H9 (cell line): ENCODE measurements around the gene PLIN3. TPM values are rescaled to one million over a fixed set of nuclear protein-coding genes. Genes with fewer than 3 reads are reported as not detected.
A peak's percentile ranks its signal among the peaks of the same experiment; 100 is the strongest.

Source experiments
- DNase-seq: peaks from one replicate; pipeline ENCODE4 v3.0.0-alpha.2; 2017
- H2AFZ ChIP-seq: one replicate; pipeline ENCODE4 v1.6.1; 2013; ENCODE audit warnings: mild to moderate bottlenecking, low read length, control low read depth, moderate library complexity
- H2AK5ac ChIP-seq: 2 replicates; pipeline ENCODE4 v1.6.1; 2013; ENCODE audit warnings: low read length, control low read depth, mixed read lengths; ENCODE audit not compliant: insufficient read length
- H2BK120ac ChIP-seq: one replicate; pipeline ENCODE4 v1.6.1; 2013; ENCODE audit warnings: low read depth, mild to moderate bottlenecking, low read length, control low read depth, inconsistent platforms; ENCODE audit not compliant: poor library complexity, severe bottlenecking
- H2BK12ac ChIP-seq: 2 replicates; pipeline ENCODE4 v1.6.1; 2013; ENCODE audit warnings: low read length, control low read depth, mixed read lengths, low read depth; ENCODE audit not compliant: insufficient read length
- H2BK15ac ChIP-seq: 2 replicates; pipeline ENCODE4 v1.6.1; 2013; ENCODE audit warnings: low read depth, low read length, control low read depth
- H2BK20ac ChIP-seq: one replicate; pipeline ENCODE4 v1.6.1; 2013; ENCODE audit warnings: low read depth, mild to moderate bottlenecking, low read length, control low read depth, inconsistent platforms; ENCODE audit not compliant: poor library complexity, severe bottlenecking
- H2BK5ac ChIP-seq: 2 replicates; pipeline ENCODE4 v1.6.1; 2013; ENCODE audit warnings: low read length, control low read depth, mixed read lengths; ENCODE audit not compliant: insufficient read length
- H3K14ac ChIP-seq: 2 replicates; pipeline ENCODE4 v1.6.1; 2013; ENCODE audit warnings: low read length, control low read depth; ENCODE audit not compliant: insufficient read depth
- H3K18ac ChIP-seq: 2 replicates; pipeline ENCODE4 v1.6.1; 2013; ENCODE audit warnings: low read depth, mild to moderate bottlenecking, mixed read lengths, low read length, control low read depth; ENCODE audit not compliant: insufficient read length
- H3K23ac ChIP-seq: 2 replicates; pipeline ENCODE4 v1.6.1; 2013; ENCODE audit warnings: low read length, control low read depth, mixed read lengths, low read depth; ENCODE audit not compliant: insufficient read length
- H3K23me2 ChIP-seq: 2 replicates; pipeline ENCODE4 v1.6.1; 2013; ENCODE audit warnings: low read depth, mild to moderate bottlenecking, mixed read lengths, low read length, control low read depth; ENCODE audit not compliant: insufficient read length, poor library complexity, severe bottlenecking
- H3K27ac ChIP-seq: 2 replicates; pipeline ENCODE4 v1.5.1; 2013; ENCODE audit warnings: low read length, control low read depth, mixed read lengths, low read depth; ENCODE audit not compliant: insufficient read length
- H3K27me3 ChIP-seq: 2 replicates; pipeline ENCODE4 v1.6.1; 2013; ENCODE audit warnings: low read length, control low read depth, inconsistent platforms; ENCODE audit not compliant: insufficient read depth
- H3K4ac ChIP-seq: 2 replicates; pipeline ENCODE4 v1.6.1; 2013; ENCODE audit warnings: low read depth, mild to moderate bottlenecking, control low read depth, inconsistent platforms, low read length, moderate library complexity
- H3K4me1 ChIP-seq: 2 replicates; pipeline ENCODE4 v1.6.1; 2013; ENCODE audit warnings: low read length, control low read depth, inconsistent platforms; ENCODE audit not compliant: insufficient read depth
- H3K4me2 ChIP-seq: 2 replicates; pipeline ENCODE4 v1.6.1; 2013; ENCODE audit warnings: low read length, control low read depth, mixed read lengths; ENCODE audit not compliant: insufficient read length, insufficient read depth
- H3K56ac ChIP-seq: 2 replicates; pipeline ENCODE4 v1.6.1; 2013; ENCODE audit warnings: low read depth, mild to moderate bottlenecking, mixed read lengths, low read length, control low read depth; ENCODE audit not compliant: insufficient read length
- H3K79me1 ChIP-seq: 2 replicates; pipeline ENCODE4 v1.6.1; 2013; ENCODE audit warnings: low read depth, mild to moderate bottlenecking, moderate library complexity, low read length, control low read depth, inconsistent platforms; ENCODE audit not compliant: insufficient read depth, poor library complexity, severe bottlenecking
- H3K79me2 ChIP-seq: 2 replicates; pipeline ENCODE4 v1.6.1; 2013; ENCODE audit warnings: low read length, control low read depth, inconsistent platforms; ENCODE audit not compliant: insufficient read depth
- H3K9ac ChIP-seq: 2 replicates; pipeline ENCODE4 v1.6.1; 2013; ENCODE audit warnings: low read length, control low read depth, mixed read lengths; ENCODE audit not compliant: insufficient read length; ENCODE audit errors: extremely low read depth
- H3K9me3 ChIP-seq: one replicate; pipeline ENCODE4 v1.6.1; 2013; ENCODE audit warnings: low read depth, low read length, inconsistent platforms; ENCODE audit not compliant: control insufficient read depth
- H3T11ph ChIP-seq: one replicate; pipeline ENCODE4 v1.6.1; 2013; ENCODE audit warnings: mild to moderate bottlenecking, low read length, control low read depth, inconsistent platforms
- H4K20me1 ChIP-seq: one replicate; pipeline ENCODE4 v1.6.1; 2013; ENCODE audit not compliant: control insufficient read depth, insufficient read length, insufficient read depth
- H4K5ac ChIP-seq: 2 replicates; pipeline ENCODE4 v1.6.1; 2013; ENCODE audit warnings: low read depth, mild to moderate bottlenecking, mixed read lengths, low read length, control low read depth; ENCODE audit not compliant: insufficient read length
- H4K8ac ChIP-seq: replicated peaks from 2 replicates; pipeline ENCODE4 v1.6.1; 2013; ENCODE audit warnings: low read length, control low read depth, mixed read lengths, low read depth; ENCODE audit not compliant: insufficient read length
- H4K91ac ChIP-seq: 2 replicates; pipeline ENCODE4 v1.6.1; 2013; ENCODE audit warnings: low read depth, mild to moderate bottlenecking, moderate library complexity, mixed read lengths, low read length, control low read depth; ENCODE audit not compliant: insufficient read length
- H3K27ac Mint-ChIP-seq, 3 experiments: 2 replicates in 2 of 3; 3 replicates in 1 of 3; pipeline ENCODE4 v1.8.0; 2020 to 2021; ENCODE audit warnings: mixed read lengths in 3 of 3, mild to moderate bottlenecking in 1 of 3, moderate library complexity in 1 of 3
- H3K27me3 Mint-ChIP-seq: 2 replicates; pipeline ENCODE4 v1.8.0; 2021; ENCODE audit warnings: low read depth, mild to moderate bottlenecking, moderate library complexity, mixed read lengths
- H3K36me3 Mint-ChIP-seq, 3 experiments: 2 replicates in 2 of 3; 3 replicates in 1 of 3; pipeline ENCODE4 v1.8.0; 2020 to 2021; ENCODE audit warnings: low read depth in 3 of 3, mixed read lengths in 3 of 3; ENCODE audit not compliant: insufficient read depth in 1 of 3
- H3K4me1 Mint-ChIP-seq, 2 experiments: 2 replicates each; pipeline ENCODE4 v1.8.0; 2020; ENCODE audit warnings: mixed read lengths in 2 of 2
- H3K4me3 Mint-ChIP-seq, 2 experiments: 2 replicates in 1 of 2; 3 replicates in 1 of 2; pipeline ENCODE4 v1.8.0; 2020 to 2021; ENCODE audit warnings: mild to moderate bottlenecking in 2 of 2, mixed read lengths in 2 of 2, moderate library complexity in 1 of 2
- H3K9me3 Mint-ChIP-seq, 2 experiments: 2 replicates in 1 of 2; 3 replicates in 1 of 2; pipeline ENCODE4 v1.8.0; 2020; ENCODE audit warnings: mild to moderate bottlenecking in 2 of 2, mixed read lengths in 2 of 2, moderate library complexity in 1 of 2
- CTCF ChIP-seq: fragments of 200-600 bp; sonication (generic); conservative IDR thresholded peaks from 3 replicates; pipeline ENCODE4 v1.8.0; 2021; ENCODE audit warnings: antibody characterized with exemption, mild to moderate bottlenecking
- WGBS: extraction: QIAGEN DNeasy Blood & Tissue Kit; methylation state at CpG from one replicate; pipeline ENCODE4 v1.1.7; 2013; ENCODE audit warnings: missing lambda C conversion rate, low lambda C conversion rate, mixed read lengths; ENCODE audit not compliant: insufficient read length; ENCODE audit errors: extremely low coverage; 5-methylcytosine and 5-hydroxymethylcytosine counted together
- total RNA-seq: library from RNA; stranded (reverse); gene quantifications from 2 replicates; pipeline ENCODE4 v1.2.1, GENCODE V29; 2021

Gene PLIN3
- total RNA-seq, 1 experiment from 2014 or later, result 61.8 TPM

- peaks cover 12 to 51% (median 39%) of the 10 kb centered on the region in 3 experiments; a peak in 6 of 7 replicates for H3K36me3 Mint-ChIP-seq
- Histone ChIP-seq H3K4ac (no peak overlapping the region), H3K4me2 (peak overlapping the region; percentile 74), H2BK12ac (no peak overlapping the region), H3K14ac (no peak overlapping the region), H3K79me1 (no peaks in the 10 kb centered on the region), H3T11ph (no peak overlapping the region), H2BK5ac (no peak overlapping the region), H3K9me3 (no peaks in the 10 kb centered on the region), H3K27ac (no peak overlapping the region), H3K27me3 (no peaks in the 10 kb centered on the region), H2AK5ac (no peak overlapping the region), H3K18ac (no peak overlapping the region), H3K9ac (peak overlapping the region; percentile 63), H4K5ac (no peak overlapping the region), H3K56ac (no peak overlapping the region), H2BK20ac (no peak overlapping the region), H4K8ac (no peak overlapping the region), H4K91ac (no peak overlapping the region), H2BK15ac (no peak overlapping the region), H3K79me2 (peaks cover 16% of the 10 kb centered on the region; the same call in 1 of the 2 replicates), H3K4me1 (no peaks in the 10 kb centered on the region; the same call in 1 of the 2 replicates), H3K23ac (no peak overlapping the region), H2AFZ (no peak overlapping the region), H3K23me2 (peaks cover 7% of the 10 kb centered on the region), H4K20me1 (peaks cover 4% of the 10 kb centered on the region), H2BK120ac (no peak overlapping the region)
- no CpG with 5 or more reads among the region's 23 CpGs for WGBS
- peak overlapping the region in 1 of 3 experiments; percentile 87; a peak in 1 of 7 replicates for H3K27ac Mint-ChIP-seq
- TF ChIP-seq CTCF, result no peak
- peak overlapping the region; percentile 79 to 89 for H3K4me3 Mint-ChIP-seq
- peaks cover 24% of the 10 kb centered on the region for H3K27me3 Mint-ChIP-seq
- peaks cover 34 to 35% of the 10 kb centered on the region in 2 experiments for H3K4me1 Mint-ChIP-seq
- H3K9me3 Mint-ChIP-seq, result no peaks in the 10 kb centered on the region
- no peak for DNase-seq
Measured at GRCh38 chr19:4910594-4911281, 43.3 kb upstream of the PLIN3 start.
